ENCODE results near the gene TMIGD3. TPM values are rescaled to one million over a fixed set of nuclear protein-coding genes. Genes with fewer than 3 reads are reported as not detected.

Gene TMIGD3
- total and polyA plus RNA-seq, 2 donors from 2014 or later: 0.43 to 3.0 TPM

DNA sequence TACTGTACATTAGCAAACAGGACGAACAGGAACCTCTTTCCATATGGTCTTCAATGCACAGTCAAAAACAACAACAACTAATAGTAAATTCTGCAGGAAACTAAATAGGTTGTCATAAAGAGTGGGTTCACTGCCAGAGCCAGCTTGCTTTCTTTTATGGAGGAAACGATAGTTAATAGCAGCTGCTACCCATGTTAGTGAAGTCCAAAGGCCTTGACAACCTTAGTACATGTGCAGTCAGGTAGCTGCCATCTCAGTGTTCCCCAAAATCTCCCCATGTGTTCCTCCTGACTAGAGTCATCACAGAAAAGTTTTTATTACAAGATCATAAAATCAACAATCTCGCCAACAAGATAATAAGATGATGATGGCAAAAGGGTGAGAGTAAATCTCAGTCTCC is 16.6 kb upstream of the TMIGD3 start:
- no peak for FAIRE-seq
- TF ChIP-seq, protein P1, sequence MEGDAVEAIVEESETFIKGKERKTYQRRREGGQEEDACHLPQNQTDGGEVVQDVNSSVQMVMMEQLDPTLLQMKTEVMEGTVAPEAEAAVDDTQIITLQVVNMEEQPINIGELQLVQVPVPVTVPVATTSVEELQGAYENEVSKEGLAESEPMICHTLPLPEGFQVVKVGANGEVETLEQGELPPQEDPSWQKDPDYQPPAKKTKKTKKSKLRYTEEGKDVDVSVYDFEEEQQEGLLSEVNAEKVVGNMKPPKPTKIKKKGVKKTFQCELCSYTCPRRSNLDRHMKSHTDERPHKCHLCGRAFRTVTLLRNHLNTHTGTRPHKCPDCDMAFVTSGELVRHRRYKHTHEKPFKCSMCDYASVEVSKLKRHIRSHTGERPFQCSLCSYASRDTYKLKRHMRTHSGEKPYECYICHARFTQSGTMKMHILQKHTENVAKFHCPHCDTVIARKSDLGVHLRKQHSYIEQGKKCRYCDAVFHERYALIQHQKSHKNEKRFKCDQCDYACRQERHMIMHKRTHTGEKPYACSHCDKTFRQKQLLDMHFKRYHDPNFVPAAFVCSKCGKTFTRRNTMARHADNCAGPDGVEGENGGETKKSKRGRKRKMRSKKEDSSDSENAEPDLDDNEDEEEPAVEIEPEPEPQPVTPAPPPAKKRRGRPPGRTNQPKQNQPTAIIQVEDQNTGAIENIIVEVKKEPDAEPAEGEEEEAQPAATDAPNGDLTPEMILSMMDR (IDR thresholded peaks at IDR 0.05; ENCODE audit: borderline replicate concordance, extremely low read depth, insufficient read depth): no peak
- Histone ChIP-seq H3K27ac (ENCODE audit: low read depth in 2 of 2, low read length in 2 of 2) (no peak overlapping the region), H3K36me3 (ENCODE audit: control insufficient read depth in 2 of 3, insufficient read depth in 3 of 3, low read length in 3 of 3) (no peaks in the 10 kb centered on the region), H3K27me3 (ENCODE audit: control insufficient read depth, insufficient read depth, low read length) (no peaks in the 10 kb centered on the region), H3K9ac (ENCODE audit: low read length in 3 of 3) (no peak overlapping the region), H3K9me3 (ENCODE audit: control insufficient read depth in 2 of 3, insufficient read depth in 1 of 3, low read length in 3 of 3) (no peaks in the 10 kb centered on the region), H3K4me1 (ENCODE audit: control insufficient read depth in 2 of 3, insufficient read depth in 2 of 3, low read depth in 1 of 3, low read length in 3 of 3) (peaks cover 0 to 9% (median 0%) of the 10 kb centered on the region in 3 donors), H3K4me3 (ENCODE audit: low read length in 3 of 3) (no peak overlapping the region)
- no peak for DNase-seq
- intact Hi-C loops (cut with DNase I): no loop called here

DNA sequence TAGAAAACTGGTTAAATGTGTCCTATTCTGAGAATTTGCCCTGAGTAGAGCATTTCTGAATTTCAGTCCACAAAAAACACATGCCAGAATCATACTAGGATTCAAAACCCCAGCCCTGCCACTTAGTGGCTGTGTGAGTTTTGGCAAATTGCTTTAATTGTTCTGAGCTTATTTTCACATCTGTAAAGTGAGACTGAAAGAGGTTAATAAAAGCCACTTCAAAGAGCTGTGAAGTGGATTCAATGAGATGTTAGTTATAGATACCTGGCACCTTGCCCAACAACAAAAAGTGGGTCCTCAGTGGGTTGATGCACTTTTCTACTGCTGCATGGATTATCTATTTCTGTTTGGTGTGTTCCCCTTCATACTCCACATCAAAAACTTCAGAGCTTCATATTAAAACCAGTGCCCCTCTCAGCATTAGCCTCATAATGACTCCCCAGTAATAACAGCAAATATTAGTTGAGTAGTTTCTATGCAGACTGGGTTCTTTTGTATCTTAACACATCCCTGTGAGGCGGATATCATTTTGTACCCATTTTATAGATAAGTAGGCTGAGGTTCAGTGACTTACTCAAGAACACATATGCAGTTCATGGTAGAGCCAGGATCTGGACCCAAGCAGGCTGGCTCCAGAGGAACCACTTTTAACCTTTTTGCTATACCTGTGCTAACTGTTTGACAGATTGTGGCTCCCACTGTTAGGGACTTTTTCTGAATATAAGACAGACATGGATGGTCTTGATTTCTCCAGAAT is 14.2 kb upstream of the TMIGD3 start:
- no peak overlapping the region for H3K4me3 ChIP-seq (ENCODE audit: low read length in 3 of 3)
- FAIRE-seq (no peak), DNase-seq (no peak)
- H3K27ac ChIP-seq (ENCODE audit: low read depth in 2 of 2, low read length in 2 of 2): no peak overlapping the region
- intact Hi-C loops (cut with DNase I): loop anchor here (10.0 kb wide), 2 partner anchors 127 to 237 kb away; partner anchors contain the start of gene DDX20
- H3K9me3 ChIP-seq (ENCODE audit: control insufficient read depth in 2 of 3, insufficient read depth in 1 of 3, low read length in 3 of 3): no peaks in the 10 kb centered on the region
- no peaks in the 10 kb centered on the region for H3K27me3 ChIP-seq (ENCODE audit: control insufficient read depth, insufficient read depth, low read length)
- no peak overlapping the region for H3K9ac ChIP-seq (ENCODE audit: low read length in 3 of 3)
- TF ChIP-seq, protein P1 (IDR thresholded peaks at IDR 0.05; ENCODE audit: borderline replicate concordance, extremely low read depth, insufficient read depth): no peak
- H3K36me3 ChIP-seq (ENCODE audit: control insufficient read depth in 2 of 3, insufficient read depth in 3 of 3, low read length in 3 of 3): no peaks in the 10 kb centered on the region
- peaks cover 0 to 9% (median 3%) of the 10 kb centered on the region in 3 donors for H3K4me1 ChIP-seq (ENCODE audit: control insufficient read depth in 2 of 3, insufficient read depth in 2 of 3, low read depth in 1 of 3, low read length in 3 of 3)

DNA sequence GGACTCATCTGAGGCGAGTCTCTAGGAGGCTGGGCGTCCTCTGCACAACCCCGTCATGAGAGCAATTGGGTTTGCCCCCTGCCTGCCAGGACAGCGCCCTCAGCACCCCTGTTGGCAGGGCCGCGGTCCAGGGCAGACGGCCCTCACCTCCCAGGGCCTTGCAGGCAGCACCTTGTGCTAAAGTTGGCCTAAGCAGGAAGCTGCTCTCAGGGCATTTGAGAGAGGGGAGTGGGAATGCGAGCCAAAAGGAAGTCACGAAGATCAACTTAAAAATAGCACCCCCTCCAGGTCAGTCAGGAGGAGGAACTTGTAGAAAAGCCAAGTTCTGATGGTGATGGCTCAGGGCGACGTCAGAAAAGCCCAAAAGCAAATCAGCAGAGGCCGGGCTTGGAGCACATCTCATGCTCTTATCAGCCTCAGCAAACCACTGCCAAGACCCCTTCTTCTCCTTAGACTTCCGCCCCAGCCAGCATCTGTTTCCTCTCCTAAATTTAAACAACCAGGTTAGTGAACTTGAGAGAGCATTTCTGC is 12.6 kb upstream of the TMIGD3 start:
- FAIRE-seq: no peak

More for the DNA sequence above, 12.6 kb upstream of the TMIGD3 start:
- H3K27ac ChIP-seq (ENCODE audit: low read depth in 2 of 2, low read length in 2 of 2): peak overlapping the region; percentile 68 to 72
- TF ChIP-seq, protein P1 (IDR thresholded peaks at IDR 0.05; ENCODE audit: borderline replicate concordance, extremely low read depth, insufficient read depth): peak; percentile 1
- peak overlapping the region in 1 of 3 donors; percentile 10 for H3K9ac ChIP-seq (ENCODE audit: low read length in 3 of 3)
- H3K4me3 ChIP-seq (ENCODE audit: low read length in 3 of 3): peak overlapping the region in 1 of 3 donors; percentile 59
- H3K9me3 ChIP-seq (ENCODE audit: control insufficient read depth in 2 of 3, insufficient read depth in 1 of 3, low read length in 3 of 3): no peaks in the 10 kb centered on the region
- intact Hi-C loops (cut with DNase I): loop anchor here (10.0 kb wide), 2 partner anchors 129 to 239 kb away; partner anchors contain the start of gene DDX20
- peak in 4 of 5 donors; percentile 38 to 84 (median 70) for DNase-seq
- H3K4me1 ChIP-seq (ENCODE audit: control insufficient read depth in 2 of 3, insufficient read depth in 2 of 3, low read depth in 1 of 3, low read length in 3 of 3): peaks cover 0 to 9% (median 7%) of the 10 kb centered on the region in 3 donors
- H3K27me3 ChIP-seq (ENCODE audit: control insufficient read depth, insufficient read depth, low read length): no peaks in the 10 kb centered on the region
- no peaks in the 10 kb centered on the region for H3K36me3 ChIP-seq (ENCODE audit: control insufficient read depth in 2 of 3, insufficient read depth in 3 of 3, low read length in 3 of 3)

Measured in kidney (tissue), 14 donors.